OCI-M2 (cell line): Measurements from ENCODE around the gene TLE1.
"Not testable (repeated sequence)": the region's sequence is repeated elsewhere in the genome, so short reads cannot be mapped to it uniquely, and the experiment has no call there.

Source experiments
- DNase-seq: peaks from one replicate; lab custom pipeline; 2025; ENCODE audit not compliant: unreplicated experiment; lab: John Stamatoyannopoulos, UW

Gene TLE1

DNA sequence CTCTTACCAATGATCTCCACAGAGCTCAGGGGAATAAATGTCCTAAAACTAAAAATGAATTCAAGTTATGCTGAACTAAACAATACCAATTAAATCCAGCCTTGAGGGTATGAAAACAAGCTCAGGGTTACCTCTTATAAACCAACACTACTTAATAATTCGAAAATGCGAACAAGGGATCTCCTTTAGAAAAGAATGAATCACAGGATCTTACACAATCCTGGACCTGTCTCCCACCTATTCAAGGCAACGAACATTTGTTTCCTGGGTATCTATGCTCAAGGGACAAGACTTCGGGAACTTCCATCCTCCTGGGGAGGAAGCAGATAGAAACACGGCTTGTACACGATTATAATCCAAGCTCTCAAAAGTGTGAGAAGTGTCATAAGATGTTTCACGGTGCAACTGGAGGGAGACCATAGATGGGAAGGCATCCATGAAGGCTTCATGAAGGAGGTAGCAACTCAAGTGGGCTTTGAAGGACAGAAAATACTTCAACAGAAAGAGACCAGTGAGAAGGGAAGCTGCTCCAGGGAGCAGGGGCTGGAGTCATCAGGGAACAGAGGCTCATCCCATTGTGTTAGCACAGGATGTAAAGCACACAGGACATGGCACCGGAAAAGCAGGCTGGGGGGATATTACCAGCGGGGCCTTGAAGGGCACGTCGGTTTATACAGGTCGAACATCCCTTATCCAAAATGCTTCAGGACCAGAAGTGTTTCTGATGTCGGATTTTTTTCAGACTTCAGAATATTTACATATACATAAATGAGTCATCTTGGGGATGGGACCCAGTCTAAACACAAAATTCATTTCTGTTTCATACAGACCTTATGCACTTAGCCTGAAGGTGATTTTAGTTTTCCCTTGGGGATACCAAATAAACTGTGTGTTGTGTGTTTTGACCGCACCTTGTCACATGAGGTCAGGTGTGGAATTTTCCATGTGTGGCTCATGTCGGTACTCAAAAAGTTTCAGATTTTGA is 87.4 kb downstream of the TLE1 start:
- no peak for DNase-seq

- DNase-seq: no peak
These were observed 88.7 kb downstream of the TLE1 start for GRCh38 chr9:81600631-81601030.

- DNase-seq: no peak
These were observed 89.5 kb downstream of the TLE1 start for GRCh38 chr9:81599837-81600236.

DNA sequence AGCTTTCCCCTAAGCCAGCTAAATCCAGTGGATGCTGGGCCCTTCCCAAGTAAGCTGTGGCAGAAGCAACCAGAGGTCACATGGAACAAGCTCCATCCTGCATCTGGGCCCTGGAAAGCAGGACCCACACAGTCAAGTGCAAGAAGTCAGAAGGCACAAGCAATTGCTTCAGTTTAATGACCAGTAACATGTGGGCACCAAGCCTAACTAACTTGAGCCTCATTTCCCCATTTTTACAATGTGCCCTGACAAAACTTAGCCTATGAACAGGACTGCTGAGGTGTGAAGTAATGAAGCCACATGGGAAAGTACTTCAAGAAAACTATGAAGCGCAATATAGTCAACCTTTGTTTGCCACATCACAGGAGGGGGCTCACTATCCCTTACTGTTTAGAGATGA is 90.5 kb downstream of the TLE1 start:
- DNase-seq: no peak

GRCh38 chr9:81598123-81598497 is 91.2 kb downstream of the TLE1 start:
- DNase-seq: no peak

- no peak for DNase-seq
These were observed 91.8 kb downstream of the TLE1 start for GRCh38 chr9:81597419-81598122.

DNA sequence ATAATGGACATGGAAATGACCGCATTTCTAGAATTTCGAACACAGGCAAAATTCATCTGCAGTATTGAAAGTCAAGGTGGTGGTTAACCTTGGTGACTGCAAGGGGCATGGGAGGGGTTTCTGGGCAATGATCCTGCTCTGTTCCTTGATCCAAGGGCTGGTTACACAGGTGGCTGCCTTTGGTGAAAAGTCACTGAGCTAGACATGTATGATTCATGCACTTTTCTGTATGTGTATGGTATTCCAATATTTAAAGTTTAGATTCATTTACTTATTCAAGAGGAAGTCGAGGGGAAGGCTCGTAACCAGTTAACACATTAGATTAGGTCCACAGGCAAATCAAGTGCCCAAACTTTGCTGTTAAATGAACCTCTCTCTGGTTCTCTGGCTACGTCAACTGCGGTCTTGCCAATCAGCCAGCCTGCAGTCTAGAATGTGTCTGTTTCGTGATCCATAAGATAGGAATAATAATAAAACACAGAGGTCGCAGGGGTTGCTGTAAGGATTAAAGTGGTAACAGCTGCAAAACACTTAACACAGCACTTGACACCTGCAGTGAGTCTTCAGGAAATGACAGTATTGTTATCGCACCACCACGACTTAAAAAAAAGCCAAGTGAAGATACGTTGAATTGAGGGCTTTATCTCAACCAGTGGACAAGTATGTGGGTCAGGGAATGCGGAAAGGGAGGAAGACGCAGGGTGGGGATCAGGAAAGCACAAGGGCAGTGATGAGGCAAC is 92.5 kb downstream of the TLE1 start:
- no peak for DNase-seq

DNA sequence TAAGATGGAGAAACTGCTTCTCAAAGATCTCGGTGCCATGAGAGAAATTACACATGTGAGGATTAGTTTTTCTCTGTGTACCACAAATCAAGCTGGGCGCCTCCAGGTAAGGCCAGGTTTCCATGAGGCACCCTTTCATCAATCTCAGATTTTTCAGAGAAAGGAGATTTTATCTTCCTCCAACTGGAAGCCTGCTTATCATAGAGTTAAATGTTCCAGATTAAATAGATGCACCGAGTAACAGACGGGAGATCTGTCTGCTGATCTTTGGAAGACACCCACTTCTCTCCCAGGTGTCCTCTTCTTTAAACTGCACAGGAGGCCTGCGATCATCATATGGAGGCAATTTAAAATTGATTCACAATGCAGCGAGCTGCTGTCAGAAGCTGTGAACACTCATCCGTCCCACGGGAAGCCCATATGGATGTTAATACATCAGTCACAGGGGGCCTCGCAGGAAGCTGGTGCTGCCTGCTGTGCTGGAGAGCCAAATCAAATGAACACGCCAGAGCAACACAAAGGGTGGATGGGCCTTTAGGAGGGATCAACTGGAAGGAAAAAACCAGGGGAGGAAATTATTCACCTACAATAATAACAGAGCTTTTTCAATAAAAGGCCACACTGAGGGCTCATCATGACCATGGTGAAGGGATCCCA is 93.3 kb downstream of the TLE1 start:
- no peak for DNase-seq

DNA sequence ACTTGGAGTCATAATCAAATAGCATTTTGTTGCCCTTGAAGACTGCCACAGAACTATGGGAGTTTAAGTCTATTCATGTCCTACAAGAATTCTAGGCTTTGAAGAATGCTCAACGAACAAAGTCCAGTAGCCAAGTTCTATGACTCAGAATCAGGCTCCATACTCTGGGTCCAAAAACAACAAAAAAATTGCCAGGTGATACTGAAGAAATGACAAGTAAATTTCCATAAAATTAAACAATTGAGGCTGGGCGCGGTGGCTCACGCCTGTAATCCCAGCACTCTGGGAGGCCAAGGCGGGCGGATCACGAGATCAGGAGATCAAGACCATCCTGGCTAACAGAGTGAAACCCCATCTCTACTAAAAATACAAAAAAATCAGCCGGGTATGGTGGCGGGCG is 94.1 kb downstream of the TLE1 start:
- not testable (repeated sequence) for DNase-seq

- DNase-seq: no peak
These were observed 94.9 kb downstream of the TLE1 start for GRCh38 chr9:81594415-81594814.

GRCh38 chr9:81592887-81593266 is 96.5 kb downstream of the TLE1 start:
- no peak for DNase-seq

DNA sequence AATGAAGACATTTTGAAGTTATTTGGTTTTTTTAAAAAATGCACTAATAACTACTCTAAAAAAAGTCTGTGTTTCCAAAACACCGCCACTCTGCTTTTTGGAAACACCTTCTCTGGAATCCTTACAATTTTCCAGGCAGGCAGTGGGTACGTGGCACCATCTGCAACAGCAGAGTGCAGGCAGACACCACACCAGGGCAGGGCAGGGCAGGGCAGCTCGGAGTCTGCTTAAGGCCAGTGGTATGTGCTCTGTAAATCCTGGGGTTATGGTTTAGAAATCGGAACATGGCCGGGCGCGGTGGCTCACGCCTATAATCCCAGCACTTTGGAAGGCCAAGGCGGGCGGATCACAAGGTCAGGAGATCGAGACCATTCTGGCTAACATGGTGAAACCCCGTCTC is 97.6 kb downstream of the TLE1 start:
- DNase-seq: no peak

DNA sequence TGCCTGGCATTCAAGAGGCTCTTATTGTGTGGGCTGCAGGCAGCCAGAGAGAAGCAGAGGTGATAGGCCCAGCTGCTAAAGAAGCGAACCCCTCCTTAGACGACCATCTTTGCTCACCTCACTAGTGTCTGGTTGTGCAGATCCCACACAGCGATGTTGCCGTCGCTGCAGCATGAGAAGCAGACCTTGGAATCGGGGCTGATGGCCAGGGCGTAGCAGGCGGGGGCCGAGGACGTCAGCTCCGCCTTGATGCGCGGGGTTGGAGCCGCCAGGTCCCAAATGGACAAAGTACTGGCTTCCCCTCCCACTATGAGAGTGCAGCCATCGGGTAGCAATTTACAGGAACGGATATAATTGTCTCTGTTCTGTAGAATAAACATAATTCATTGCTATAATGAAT is 98.7 kb downstream of the TLE1 start:
- no peak for DNase-seq

DNA sequence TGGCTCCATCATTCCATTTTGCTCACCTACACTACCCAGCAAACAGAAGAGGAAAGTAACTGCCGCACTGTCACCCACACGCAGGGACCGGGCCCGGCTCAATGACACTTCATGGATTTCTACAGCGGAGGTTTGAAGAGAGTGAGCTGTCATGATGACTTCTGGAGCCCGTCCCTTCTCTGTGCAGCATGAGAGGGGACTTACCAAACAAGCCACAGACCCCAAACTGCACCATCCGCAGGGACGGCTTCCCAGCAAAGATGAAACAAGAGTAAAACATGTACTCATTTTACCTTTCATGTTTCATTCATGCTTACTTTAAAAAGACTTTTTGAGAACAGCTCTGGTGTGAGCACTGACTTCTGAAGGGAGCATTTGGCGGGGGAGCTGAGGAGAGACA is 99.5 kb downstream of the TLE1 start:
- DNase-seq: no peak

DNA sequence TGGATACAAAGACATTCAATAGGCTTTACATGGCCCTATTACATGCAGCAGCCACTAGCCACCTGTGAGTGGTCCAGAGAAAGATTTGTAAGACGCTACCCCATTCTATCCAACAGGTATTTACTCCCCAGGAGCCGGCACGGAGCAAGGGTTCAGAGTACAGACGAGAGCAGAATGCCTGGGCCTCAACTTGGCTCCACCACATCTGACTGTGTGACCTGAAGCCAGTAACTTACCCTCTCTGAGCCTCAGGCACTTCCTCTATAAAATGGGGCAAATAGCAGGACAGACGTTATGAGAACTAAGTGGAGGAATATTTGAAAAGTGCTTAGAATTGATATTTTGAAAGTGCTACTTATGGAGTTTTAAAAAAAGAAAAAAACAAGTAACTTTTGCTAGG is 100.0 kb downstream of the TLE1 start:
- DNase-seq: no peak

DNA sequence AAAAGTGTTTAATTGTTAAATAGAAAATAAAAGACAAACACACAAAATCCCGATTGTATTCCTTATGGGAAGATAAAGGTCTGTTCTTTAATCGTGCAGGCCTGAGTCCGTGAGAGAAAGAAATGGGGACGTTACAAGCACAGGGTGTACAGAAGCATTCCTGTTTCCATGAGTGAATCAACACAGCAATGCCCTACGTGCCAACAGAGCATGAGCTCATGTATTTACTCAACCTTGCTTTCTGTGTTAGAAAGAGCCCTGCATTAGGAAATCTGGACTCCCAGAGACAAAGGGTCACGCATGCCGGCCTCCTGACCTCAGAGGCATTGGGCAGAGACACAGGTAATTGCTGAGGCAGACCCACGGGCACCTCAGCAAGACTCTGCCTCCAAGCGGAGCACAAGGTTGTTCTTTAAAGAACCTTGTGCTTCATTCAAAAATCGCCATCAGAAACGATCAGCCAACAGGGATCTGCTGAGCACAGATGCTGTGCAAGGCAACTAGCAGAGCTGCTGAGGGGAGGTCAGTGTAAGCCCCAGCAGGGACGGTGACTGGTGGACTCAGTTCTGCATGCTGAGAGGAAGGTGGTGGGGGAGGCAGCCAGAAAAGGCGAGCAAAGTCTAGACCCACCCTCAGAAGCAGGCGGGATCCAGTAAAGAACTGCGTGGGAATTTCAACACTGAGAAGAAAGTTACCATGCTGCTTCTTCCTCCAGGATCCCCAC is 101.0 kb downstream of the TLE1 start:
- DNase-seq: no peak

DNA sequence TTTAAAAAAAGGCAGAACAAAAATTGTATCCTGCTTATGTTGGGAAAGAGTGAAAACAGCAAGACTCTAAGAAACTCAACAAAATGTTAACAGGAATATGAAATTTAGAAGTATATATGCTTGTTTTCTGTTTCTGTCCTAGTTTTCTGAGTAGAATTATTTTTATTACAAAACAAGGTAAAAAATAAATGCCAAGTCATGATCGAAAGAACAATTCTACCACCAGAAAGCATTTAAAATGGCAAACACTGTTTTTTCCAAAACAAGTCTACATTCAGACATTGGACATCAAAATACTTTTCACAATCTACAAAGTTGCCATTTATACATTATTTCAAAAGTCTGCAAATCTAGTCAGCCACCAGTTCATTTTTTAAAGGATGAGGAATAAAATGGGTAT is 102.6 kb downstream of the TLE1 start:
- no peak for DNase-seq

- no peak for DNase-seq
These were observed 104.1 kb downstream of the TLE1 start for GRCh38 chr9:81585191-81585763.

DNA sequence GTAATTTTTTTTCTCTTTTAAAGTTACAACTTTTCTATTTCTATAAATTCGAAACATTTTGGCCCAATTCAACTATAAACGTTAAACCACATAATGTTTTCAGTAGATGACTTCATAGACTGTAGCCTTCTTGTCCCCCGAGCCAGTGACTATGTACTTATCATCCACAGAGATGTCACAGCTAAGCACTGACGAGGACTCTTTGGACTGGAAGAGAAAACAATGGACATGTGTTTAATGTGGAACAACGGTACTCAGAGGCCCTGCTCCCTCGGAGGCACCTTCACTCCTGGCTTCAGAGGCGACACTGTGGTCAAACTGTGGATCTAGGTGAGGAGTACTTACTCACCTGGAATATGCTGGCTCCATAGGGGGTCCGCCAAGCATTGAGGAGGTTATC is 105.2 kb downstream of the TLE1 start:
- DNase-seq: no peak

DNA sequence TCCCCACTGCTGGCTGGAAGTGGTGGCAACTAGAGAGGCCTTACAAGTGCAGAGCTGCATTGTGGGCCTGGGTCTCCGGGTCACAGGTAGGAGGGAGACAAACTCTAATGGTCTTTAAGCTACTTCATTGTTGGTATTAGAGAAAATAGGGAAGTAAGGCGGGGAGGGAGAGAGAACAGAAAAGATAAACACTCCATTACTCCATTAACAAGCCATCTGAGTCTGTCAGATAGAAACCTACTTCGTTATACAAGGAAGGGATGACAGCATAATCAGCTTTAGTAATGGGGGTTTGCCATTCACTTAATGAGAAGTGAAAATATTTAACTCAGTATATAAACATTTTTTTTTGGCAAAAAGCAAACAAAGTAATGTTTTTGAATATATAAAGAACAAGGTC is 107.4 kb downstream of the TLE1 start:
- DNase-seq: no peak
